Astrocyte (in vitro differentiated cells and primary cell): ENCODE data around the gene OSTC.

Source experiments
- CTCF ChIP-seq: IDR thresholded peaks from 2 replicates; pipeline ENCODE4 v1.5.1; 2011; ENCODE audit warnings: low read depth, mild to moderate bottlenecking, inconsistent platforms, low read length, moderate library complexity; ENCODE audit not compliant: insufficient read depth
- EZH2 ChIP-seq: IDR thresholded peaks from 2 replicates; pipeline ENCODE4 v1.6.1; 2012; ENCODE audit warnings: mild to moderate bottlenecking, low read length, inconsistent platforms; ENCODE audit not compliant: insufficient read depth

DNA sequence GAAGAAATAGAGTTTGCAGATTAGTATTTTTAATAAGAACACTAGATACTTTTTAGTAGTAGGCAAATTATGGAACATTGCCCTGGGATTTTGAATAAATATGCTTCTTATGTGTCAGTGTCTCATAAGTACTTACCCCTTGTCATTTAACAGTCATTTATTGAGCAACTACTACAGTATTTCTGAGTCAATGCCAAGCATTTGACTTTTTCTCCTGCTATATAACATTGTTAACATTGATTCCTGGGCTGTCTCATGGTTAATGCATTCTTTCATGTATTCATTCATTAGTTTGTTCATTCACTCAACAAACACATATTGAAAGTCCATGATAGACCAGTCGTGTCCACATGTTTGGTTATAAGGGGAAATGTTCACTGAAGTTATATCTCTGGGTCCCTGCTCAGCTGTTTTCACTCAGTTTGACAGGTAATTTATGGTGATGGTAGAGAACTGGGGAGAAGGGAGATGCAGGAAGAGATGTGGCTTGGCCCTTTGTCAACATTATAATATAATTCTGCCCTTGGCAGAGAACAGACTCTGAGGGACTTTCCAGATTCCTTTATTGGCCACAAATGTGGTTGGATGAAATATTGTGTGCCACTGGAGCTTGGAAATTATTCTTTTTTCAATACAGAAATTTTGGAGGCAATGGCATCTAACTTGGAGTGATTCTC, 49.8 kb downstream of the OSTC start:
- TF ChIP-seq CTCF (no peak), EZH2 (no peak)
